Mucosa of stomach (tissue), 1 donor: ENCODE results near the gene IL21.

Experiments
- H3K27me3 ChIP-seq: one replicate; pipeline ENCODE4 v1.7.0; 2013; ENCODE audit warnings: mild to moderate bottlenecking, low read length; ENCODE audit not compliant: control insufficient read depth, insufficient read depth
- H3K36me3 ChIP-seq: one replicate; pipeline ENCODE4 v1.7.0; 2013; ENCODE audit warnings: low read length; ENCODE audit not compliant: control insufficient read depth, insufficient read depth
- H3K4me1 ChIP-seq: one replicate; pipeline ENCODE4 v1.7.0; 2013; ENCODE audit warnings: mild to moderate bottlenecking, low read length; ENCODE audit not compliant: control insufficient read depth, insufficient read depth
- H3K4me3 ChIP-seq: one replicate; pipeline ENCODE4 v1.7.0; 2013; ENCODE audit warnings: low read length
- H3K9ac ChIP-seq: one replicate; pipeline ENCODE4 v1.7.0; 2013; ENCODE audit warnings: mild to moderate bottlenecking, low read length, moderate library complexity
- H3K9me3 ChIP-seq: one replicate; pipeline ENCODE4 v1.7.0; 2013; ENCODE audit warnings: mild to moderate bottlenecking, low read length, moderate library complexity; ENCODE audit not compliant: control insufficient read depth
- donor health status: Pancreatic carcinoma.

IL21 gene

GRCh38 chr4:122624205-122624604 lies 3.3 kb upstream of the IL21 start:
- Histone ChIP-seq H3K36me3 (no peaks in the 10 kb centered on the region), H3K27me3 (no peaks in the 10 kb centered on the region), H3K4me3 (no peak overlapping the region), H3K4me1 (no peaks in the 10 kb centered on the region), H3K9ac (no peak overlapping the region), H3K9me3 (no peaks in the 10 kb centered on the region)

GRCh38 chr4:122623637-122624166 lies 2.8 kb upstream of the IL21 start:
- H3K9ac ChIP-seq, result no peak overlapping the region
- H3K4me1 ChIP-seq, result no peaks in the 10 kb centered on the region
- H3K9me3 ChIP-seq, result no peaks in the 10 kb centered on the region
- no peaks in the 10 kb centered on the region for H3K27me3 ChIP-seq
- no peak overlapping the region for H3K4me3 ChIP-seq
- H3K36me3 ChIP-seq, result no peaks in the 10 kb centered on the region

- Histone ChIP-seq H3K36me3 (no peaks in the 10 kb centered on the region), H3K9me3 (no peaks in the 10 kb centered on the region), H3K4me3 (no peak overlapping the region), H3K9ac (no peak overlapping the region), H3K4me1 (no peaks in the 10 kb centered on the region), H3K27me3 (no peaks in the 10 kb centered on the region)
Measured at GRCh38 chr4:122622400-122622799, 1.5 kb upstream of the IL21 start.

- no peaks in the 10 kb centered on the region for H3K27me3 ChIP-seq
- no peak overlapping the region for H3K9ac ChIP-seq
- H3K36me3 ChIP-seq, result no peaks in the 10 kb centered on the region
- H3K4me3 ChIP-seq, result no peak overlapping the region
- H3K9me3 ChIP-seq, result no peaks in the 10 kb centered on the region
- no peaks in the 10 kb centered on the region for H3K4me1 ChIP-seq
Measured at GRCh38 chr4:122619611-122620010, 1.3 kb downstream of the IL21 start.

- no peaks in the 10 kb centered on the region for H3K36me3 ChIP-seq
- H3K27me3 ChIP-seq, result no peaks in the 10 kb centered on the region
- H3K4me1 ChIP-seq, result no peaks in the 10 kb centered on the region
- H3K9ac ChIP-seq, result no peak overlapping the region
- no peak overlapping the region for H3K4me3 ChIP-seq
- H3K9me3 ChIP-seq, result no peaks in the 10 kb centered on the region
Measured at GRCh38 chr4:122617597-122618593, 3.0 kb downstream of the IL21 start.

- no peaks in the 10 kb centered on the region for H3K9me3 ChIP-seq
- H3K36me3 ChIP-seq, result no peaks in the 10 kb centered on the region
- no peaks in the 10 kb centered on the region for H3K27me3 ChIP-seq
- no peak overlapping the region for H3K9ac ChIP-seq
- no peak overlapping the region for H3K4me3 ChIP-seq
- H3K4me1 ChIP-seq, result no peaks in the 10 kb centered on the region
Measured at GRCh38 chr4:122616915-122617596, 3.8 kb downstream of the IL21 start.

- Histone ChIP-seq H3K27me3 (no peaks in the 10 kb centered on the region), H3K4me1 (no peaks in the 10 kb centered on the region), H3K9me3 (no peaks in the 10 kb centered on the region), H3K9ac (no peak overlapping the region), H3K4me3 (no peak overlapping the region), H3K36me3 (no peaks in the 10 kb centered on the region)
Measured at GRCh38 chr4:122614621-122615020, 6.2 kb downstream of the IL21 start.

- Histone ChIP-seq H3K9me3 (no peaks in the 10 kb centered on the region), H3K27me3 (no peaks in the 10 kb centered on the region), H3K4me1 (no peaks in the 10 kb centered on the region), H3K36me3 (no peaks in the 10 kb centered on the region), H3K4me3 (no peak overlapping the region), H3K9ac (no peak overlapping the region)
Measured at GRCh38 chr4:122612540-122612939, 8.3 kb downstream of the IL21 start.

- H3K9ac ChIP-seq, result no peak overlapping the region
- H3K9me3 ChIP-seq, result no peaks in the 10 kb centered on the region
- no peak overlapping the region for H3K4me3 ChIP-seq
- no peaks in the 10 kb centered on the region for H3K36me3 ChIP-seq
- H3K4me1 ChIP-seq, result no peaks in the 10 kb centered on the region
- H3K27me3 ChIP-seq, result peaks cover 10% of the 10 kb centered on the region
Measured at GRCh38 chr4:122606364-122607043, 14.4 kb downstream of the IL21 start.

GRCh38 chr4:122604146-122604545 lies 16.7 kb downstream of the IL21 start:
- H3K4me3 ChIP-seq, result no peak overlapping the region
- no peaks in the 10 kb centered on the region for H3K4me1 ChIP-seq
- no peaks in the 10 kb centered on the region for H3K36me3 ChIP-seq
- H3K27me3 ChIP-seq, result peaks cover 10% of the 10 kb centered on the region
- no peak overlapping the region for H3K9ac ChIP-seq
- H3K9me3 ChIP-seq, result no peaks in the 10 kb centered on the region

- Histone ChIP-seq H3K9me3 (no peaks in the 10 kb centered on the region), H3K36me3 (no peaks in the 10 kb centered on the region), H3K27me3 (peaks cover 10% of the 10 kb centered on the region), H3K4me3 (no peak overlapping the region), H3K9ac (no peak overlapping the region), H3K4me1 (no peaks in the 10 kb centered on the region)
Measured at GRCh38 chr4:122603156-122603574, 17.7 kb downstream of the IL21 start.
